ENCODE results near the gene PLA2G5.

GRCh38 chr1:20141001-20141400, 71.0 kb downstream of the PLA2G5 start:
- TF ChIP-seq CTCF (conservative IDR thresholded peaks at IDR 0.05; ENCODE audit: low read depth, low read length) (no peak), POLR2A (IDR thresholded peaks at IDR 0.05; ENCODE audit: low read depth, low read length) (no peak), CHD1 (IDR thresholded peaks at IDR 0.05; ENCODE audit: low read depth, low read length) (no peak), USF2 (IDR thresholded peaks at IDR 0.05; ENCODE audit: low read depth, low read length) (no peak), ELK1 (IDR thresholded peaks at IDR 0.05; ENCODE audit: borderline replicate concordance, low read depth, low read length) (no peak), RCOR1 (IDR thresholded peaks at IDR 0.05; ENCODE audit: insufficient replicate concordance, low read length) (no peak), RAD21 (IDR thresholded peaks at IDR 0.05; ENCODE audit: low read length) (no peak)

Data from IMR-90 (cell line).